Daoy (cell line): ENCODE data around the gene ATF7. TPM values are rescaled to one million over a fixed set of nuclear protein-coding genes. Genes with fewer than 3 reads are reported as not detected.
"Not testable (repeated sequence)": the region's sequence is repeated elsewhere in the genome, so short reads cannot be mapped to it uniquely, and the experiment has no call there.

Experiments used
- DNase-seq: peaks from one replicate; pipeline ENCODE4 v3.0.0-alpha.2; 2015; ENCODE audit warnings: low read depth
- total RNA-seq: library from RNA; depleted of rRNA; stranded (reverse); fragments of >200 nt; shearing (Covaris generic); gene quantifications from 2 replicates; pipeline ENCODE4 v1.2.3, GENCODE V29; 2014

Gene ATF7
- total RNA-seq, 1 experiment from 2014 or later, result 4.1 TPM

DNA sequence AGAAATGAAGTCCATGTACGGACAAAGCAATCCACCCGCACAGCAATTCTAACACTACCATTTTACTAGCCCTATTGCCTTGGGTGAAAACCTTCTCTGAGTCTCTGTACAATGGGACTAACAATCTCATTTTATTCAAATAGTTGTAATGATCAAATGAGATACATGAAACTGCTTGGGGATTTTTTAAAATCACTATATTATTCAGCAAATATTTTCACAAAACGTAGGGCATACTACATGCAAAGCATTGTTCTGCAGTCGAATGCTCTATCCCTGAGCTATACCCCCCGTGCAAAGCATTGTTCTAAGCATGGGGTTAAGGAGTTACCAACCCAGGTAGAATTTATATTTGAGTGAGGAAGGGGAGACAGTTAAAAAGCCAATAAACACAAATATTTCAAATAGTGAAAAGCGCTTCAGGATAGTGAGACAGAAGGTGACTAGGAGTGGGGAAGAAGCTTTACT lies 554 bp upstream of the ATF7 start:
- no peak for DNase-seq

- DNase-seq, result no peak
Observed at GRCh38 chr12:53625373-53625945, 723 bp downstream of the ATF7 start.

GRCh38 chr12:53624956-53625355 lies 1.2 kb downstream of the ATF7 start:
- DNase-seq, result no peak

DNA sequence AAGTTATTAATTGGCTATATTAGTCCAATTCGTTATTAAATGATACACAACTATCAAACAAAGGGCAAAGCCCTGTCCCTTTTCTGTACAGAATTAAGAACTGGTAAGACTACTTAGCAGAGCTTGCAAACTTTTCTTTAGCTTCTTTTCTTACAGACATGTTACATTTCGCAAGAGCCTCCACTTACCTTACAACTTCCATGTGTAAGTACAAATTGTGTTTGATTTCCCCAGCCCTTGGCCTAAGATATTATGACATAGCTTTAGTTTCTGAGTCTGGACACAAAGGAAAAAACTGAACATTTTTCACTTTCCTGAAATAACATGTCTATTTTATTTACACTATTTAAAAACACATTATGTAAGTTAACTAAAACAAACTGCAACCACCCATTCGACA lies 1.7 kb downstream of the ATF7 start:
- no peak for DNase-seq

DNA sequence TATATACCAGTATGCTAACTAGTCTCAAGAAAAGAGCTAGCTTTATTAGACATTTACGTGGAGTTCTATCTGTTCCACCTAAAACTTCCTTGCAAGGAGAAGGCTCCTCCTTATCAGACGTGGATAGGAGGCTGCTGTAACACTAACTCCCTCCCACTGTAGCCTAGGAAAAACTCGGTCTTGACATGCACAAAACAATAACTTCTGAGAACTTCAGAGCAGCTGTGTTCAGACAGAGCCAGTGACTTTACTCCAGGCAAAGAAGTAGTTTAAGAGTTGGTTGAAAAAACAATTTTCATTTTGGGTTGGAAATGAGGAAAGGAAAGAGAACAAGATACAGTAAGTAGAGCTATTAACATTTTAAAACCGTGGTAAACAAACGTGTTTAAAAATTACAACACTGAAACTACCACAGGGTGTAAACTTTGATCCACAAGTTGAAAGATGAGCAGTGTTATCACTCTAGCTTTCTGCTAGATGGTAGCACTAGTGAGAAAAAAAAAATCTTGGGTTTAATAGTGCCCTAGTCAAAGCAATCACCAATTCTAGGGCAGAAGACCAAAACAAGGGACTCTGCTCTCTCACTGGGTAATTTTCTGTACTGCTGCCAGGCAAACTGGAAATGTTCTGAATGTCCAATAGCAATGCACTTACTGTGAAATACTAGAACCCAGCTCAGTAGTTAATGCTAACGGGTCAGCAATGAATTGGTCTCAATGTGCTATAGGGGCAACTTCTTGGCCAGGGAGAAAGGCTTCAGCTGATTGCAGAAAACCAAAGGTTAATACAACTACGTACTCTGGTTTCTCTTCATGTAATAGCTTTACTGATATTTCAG lies 2.4 kb downstream of the ATF7 start:
- no peak for DNase-seq

DNA sequence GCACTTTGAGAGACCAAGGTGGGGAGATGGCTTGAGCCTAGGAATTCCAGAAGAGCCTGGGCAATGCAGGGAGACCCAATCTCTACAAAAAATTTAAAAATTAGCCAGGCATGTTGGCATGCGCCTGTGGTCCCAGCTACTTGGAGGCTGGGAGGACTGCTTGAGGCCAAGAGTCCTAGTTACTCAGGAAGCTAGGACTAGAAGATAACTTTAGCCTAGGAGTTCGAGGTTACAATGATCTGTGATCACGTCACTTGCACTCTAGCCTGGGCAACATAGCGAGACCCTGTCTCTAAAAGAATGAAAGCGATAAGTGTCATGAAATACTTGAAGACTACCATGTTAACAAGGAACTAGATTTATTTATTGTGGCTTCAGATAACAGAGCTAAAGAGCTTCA lies 3.5 kb downstream of the ATF7 start:
- no peak for DNase-seq

DNA sequence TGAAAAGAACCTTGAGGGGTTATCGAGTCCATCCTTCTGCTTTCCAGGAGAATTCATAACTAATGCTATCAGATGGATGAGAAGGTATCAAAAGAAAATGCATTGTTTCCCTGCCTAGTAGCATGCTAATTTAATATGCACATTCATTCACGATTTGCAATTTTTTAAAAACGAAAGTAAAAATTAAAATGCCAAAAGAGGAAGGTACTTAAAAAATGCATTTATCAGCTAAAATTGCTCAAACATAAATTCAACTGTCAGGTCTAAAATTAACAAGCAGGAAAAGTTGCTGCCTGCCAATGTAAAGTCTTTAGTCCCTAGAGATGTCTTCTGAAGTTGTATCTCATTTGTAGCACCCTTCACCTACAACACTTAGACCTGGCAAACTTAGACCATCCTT lies 7.9 kb downstream of the ATF7 start:
- no peak for DNase-seq

DNA sequence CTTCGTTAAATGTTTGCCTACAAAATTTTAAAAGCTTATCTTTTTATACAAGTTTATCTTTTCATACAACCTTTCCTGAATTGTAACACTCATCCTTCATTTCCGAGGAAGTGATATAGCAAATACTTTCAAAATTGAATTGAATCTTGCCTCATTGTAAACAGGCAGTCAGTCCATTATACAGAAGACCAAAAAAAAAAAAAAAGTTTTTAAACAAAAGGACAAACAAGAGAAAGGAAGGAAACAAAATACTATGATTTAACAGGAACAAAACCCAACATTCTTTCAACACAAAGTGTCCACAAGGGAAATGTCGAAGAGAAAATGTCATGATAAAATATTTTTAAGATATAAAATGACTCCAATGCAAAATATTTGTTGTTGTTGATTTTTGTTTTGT lies 8.5 kb downstream of the ATF7 start:
- DNase-seq, result no peak

- DNase-seq, result no peak
Observed at GRCh38 chr12:53616950-53617349, 9.2 kb downstream of the ATF7 start.

DNA sequence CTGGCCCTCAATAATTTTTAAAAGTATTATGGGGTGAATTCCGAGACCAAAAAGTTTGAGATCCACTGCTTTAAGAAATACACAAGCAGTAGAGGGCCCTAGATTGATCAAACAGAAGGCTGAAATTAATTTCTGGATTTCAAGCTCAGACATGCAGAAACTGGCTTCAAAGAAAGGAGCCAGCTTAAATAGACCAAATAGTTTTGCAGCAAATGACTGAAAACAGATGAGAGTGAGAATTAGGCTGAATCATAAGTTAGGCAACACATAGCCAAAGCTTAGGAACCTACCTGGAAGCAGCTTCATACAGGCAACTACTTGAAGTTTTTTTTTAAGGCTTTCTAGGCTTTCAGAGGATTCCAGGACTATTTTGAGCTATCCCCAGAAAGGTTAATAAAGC lies 12.4 kb downstream of the ATF7 start:
- no peak for DNase-seq

- DNase-seq, result no peak
Observed at GRCh38 chr12:53612978-53613377, 13.2 kb downstream of the ATF7 start.

- no peak for DNase-seq
Observed at GRCh38 chr12:53611304-53611703, 14.9 kb downstream of the ATF7 start.

DNA sequence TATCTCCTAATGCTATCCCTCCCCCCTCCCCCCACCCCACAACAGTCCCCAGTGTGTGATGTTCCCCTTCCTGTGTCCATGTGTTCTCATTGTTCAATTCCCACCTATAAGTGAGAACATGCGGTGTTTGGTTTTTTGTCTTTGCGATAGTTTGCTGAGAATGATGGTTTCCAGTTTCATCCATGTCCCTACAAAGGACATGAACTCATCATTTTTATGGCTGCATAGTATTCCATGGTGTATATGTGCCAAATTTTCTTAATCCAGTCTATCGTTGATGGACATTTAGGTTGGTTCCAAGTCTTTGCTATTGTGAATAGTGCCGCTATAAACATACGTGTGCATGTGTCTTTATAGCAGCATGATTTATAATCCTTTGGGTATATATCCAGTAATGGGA lies 19.5 kb downstream of the ATF7 start:
- DNase-seq, result not testable (repeated sequence)

DNA sequence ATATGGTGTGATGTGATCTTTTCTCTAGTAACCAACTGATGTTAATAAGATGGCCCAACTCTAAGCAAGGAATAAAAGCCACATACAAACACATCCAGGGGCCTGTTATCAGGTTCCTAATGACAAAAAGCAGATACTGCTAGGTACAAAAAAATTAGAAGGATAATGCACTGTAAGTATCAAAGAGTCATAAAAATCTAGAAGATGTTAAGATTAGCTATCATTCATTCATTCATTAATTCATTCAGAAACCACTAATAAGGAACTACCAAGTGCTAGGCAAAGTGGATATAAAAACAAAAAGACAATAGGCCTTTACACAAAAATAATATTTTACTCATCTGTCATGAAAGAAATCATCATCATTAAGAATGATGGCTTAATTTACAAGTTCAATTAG lies 21.6 kb downstream of the ATF7 start:
- DNase-seq, result no peak

- no peak for DNase-seq
Observed at GRCh38 chr12:53603804-53604203, 22.4 kb downstream of the ATF7 start.

- DNase-seq, result no peak
Observed at GRCh38 chr12:53603196-53603595, 23.0 kb downstream of the ATF7 start.

DNA sequence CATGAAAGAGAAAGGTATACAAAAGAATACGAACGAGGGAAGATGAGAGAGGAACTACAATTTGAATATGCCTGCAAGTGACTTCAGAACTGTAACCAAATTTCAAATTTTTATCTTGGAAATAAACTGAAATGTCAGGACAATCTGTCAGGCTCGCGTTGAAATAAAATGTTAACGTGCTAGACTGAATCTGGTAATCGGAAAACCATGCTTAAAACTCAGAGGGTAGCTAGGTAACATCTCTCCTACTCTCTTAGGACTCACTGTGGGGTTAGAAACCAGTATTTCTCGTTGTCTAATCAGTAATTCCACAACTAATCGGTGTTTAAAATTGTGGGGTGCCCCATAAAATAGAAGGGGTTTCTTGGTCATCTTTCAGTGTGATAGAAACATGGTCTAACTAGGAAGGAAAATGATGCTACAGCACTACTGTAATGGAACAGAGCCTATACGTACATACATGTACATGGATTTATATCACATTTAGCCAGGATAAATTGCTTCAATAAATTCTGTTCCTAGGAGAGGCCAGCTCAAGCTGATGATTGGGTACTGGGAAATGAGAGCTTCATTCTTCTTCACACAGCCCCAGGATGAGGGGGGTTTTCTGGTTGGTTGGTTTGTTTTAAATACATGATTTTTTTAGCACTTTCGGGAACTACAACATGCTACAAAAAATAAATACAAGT lies 23.9 kb downstream of the ATF7 start:
- DNase-seq, result no peak

DNA sequence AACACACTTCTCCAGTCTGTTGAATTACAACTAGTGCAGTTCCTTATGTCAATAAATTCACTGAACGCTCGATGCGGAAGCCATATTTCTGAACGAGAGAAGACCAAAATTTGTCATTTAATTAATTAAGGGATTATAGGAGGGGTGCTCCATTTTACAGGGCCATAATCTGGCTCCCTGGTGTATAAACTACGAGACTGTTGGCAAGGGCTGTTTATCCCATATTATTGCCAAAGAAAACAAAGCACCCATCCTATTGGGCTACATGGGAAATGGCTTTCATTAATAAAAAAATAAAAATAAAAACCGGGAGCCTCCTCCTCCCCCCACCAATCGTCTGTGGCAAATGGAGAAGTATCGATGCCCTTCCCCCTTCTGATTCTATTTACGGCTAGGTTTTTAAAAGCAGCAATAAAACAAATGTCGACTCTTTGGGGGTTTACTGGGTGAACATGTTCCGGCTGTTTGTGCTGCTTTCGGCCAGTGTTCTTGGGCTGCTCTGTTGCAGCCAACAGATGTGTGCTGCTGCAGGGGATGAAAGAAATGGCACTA lies 24.8 kb downstream of the ATF7 start:
- no peak for DNase-seq

GRCh38 chr12:53600490-53601295 lies 25.5 kb downstream of the ATF7 start:
- DNase-seq, result no peak

DNA sequence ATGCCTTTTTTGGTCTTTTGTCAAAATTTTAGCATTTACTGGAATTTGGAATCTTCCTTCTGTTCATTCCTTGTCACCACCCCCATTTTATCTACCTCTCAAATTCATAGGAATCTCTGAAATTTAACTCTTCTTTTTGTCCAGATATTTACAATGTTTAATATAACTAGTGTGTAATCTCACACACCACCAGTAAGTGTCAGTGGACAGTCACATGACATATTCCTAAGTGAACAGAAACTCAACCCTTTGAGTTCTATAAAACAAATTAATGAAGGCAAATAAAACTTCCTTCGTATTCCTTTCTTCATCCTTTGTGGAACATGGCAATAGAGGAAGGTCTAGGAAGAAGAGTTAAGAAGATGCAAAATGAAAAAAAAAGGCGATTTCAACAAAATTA lies 26.6 kb downstream of the ATF7 start:
- DNase-seq, result no peak

DNA sequence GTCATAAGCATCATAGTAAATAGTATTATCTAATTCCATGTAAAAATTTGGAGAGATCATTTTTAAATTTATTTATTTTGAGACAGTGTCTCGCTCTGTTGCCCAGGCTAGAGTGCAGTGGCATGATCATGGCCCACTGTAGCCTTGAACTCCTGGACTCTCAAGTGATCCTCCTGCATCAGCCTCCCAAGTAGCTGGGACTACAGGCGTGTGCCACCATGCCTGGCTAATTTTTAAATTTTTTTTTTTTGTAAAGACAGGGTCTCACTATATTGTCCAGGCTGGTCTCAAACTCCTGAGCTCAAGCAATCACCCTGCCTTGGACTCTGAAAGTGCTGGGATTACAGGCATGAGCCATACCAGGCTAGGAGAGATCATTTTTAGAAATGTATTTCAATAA lies 27.2 kb downstream of the ATF7 start:
- not testable (repeated sequence) for DNase-seq

DNA sequence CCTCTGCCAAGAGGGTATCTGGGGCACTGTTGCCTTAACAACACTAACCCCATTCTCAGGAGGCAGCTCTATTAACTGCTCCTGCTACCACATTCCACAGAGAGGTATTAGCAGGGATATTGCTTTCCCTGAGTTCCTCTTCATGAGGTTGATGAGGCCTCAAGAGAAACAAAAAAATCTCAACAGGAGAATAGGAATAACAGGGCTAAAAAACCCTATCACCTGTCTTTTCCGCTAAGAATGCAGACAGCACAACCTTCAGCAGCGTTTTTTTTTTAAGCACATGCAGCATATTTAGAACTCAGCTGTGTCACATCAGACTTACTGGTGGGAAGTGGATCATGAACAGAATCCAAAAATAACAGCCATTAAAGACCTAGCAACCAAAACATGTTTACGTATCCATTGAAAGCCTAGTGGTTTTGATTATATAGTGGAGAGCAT lies 29.2 kb downstream of the ATF7 start:
- peak; percentile 23 for DNase-seq
